K562 (cell line): Measurements from ENCODE around the gene INTS13.
"Not testable (repeated sequence)": the region's sequence is repeated elsewhere in the genome, so short reads cannot be mapped to it uniquely, and the experiment has no call there.

Experiments
- CREB1 ChIP-seq, 2 experiments: sonication (generic) in 1 of 2; formaldehyde crosslinking in 1 of 2; IDR thresholded peaks; 2 replicates each; pipeline versions ENCODE4 v1.6.1 to v1.8.0; 2012 to 2022; ENCODE audit warnings: inconsistent platforms in 1 of 2, mild to moderate bottlenecking in 1 of 2, missing genetic modification reagents in 1 of 2, moderate library complexity in 1 of 2
- EZH2 ChIP-seq: IDR thresholded peaks from 2 replicates; pipeline ENCODE4 v1.6.1; 2012; ENCODE audit warnings: low read depth, mild to moderate bottlenecking, inconsistent platforms, low read length, borderline replicate concordance
- FOXK1 ChIP-seq: sonication (generic); formaldehyde crosslinking; IDR thresholded peaks from 2 replicates; pipeline ENCODE4 v1.8.0; 2022; ENCODE audit warnings: missing genetic modification reagents, mild to moderate bottlenecking, borderline replicate concordance
- HNRNPUL1 ChIP-seq: fragments of 200-400 bp; formaldehyde crosslinking; IDR thresholded peaks from 2 replicates; pipeline ENCODE4 v1.6.1; 2017; ENCODE audit warnings: low read length
- KLF10 ChIP-seq: fragments of 250-450 bp; sonication (Bioruptor Pico); IDR thresholded peaks from 2 replicates; pipeline ENCODE4 v1.6.1; 2021; ENCODE audit warnings: matching md5 sums
- MTA1 ChIP-seq: fragments of 450-650 bp; IDR thresholded peaks from 2 replicates; pipeline ENCODE4 v1.6.1; 2017; ENCODE audit warnings: borderline replicate concordance
- SMARCC2 ChIP-seq: fragments of 450-650 bp; IDR thresholded peaks from 2 replicates; pipeline ENCODE4 v1.6.1; 2017; ENCODE audit warnings: antibody characterized with exemption, moderate library complexity, mild to moderate bottlenecking, low read depth
- TAF1 ChIP-seq: IDR thresholded peaks from 2 replicates; pipeline ENCODE4 v1.6.1; 2011; ENCODE audit warnings: mild to moderate bottlenecking, low read length, moderate library complexity; ENCODE audit not compliant: insufficient read depth, control insufficient read depth, severe bottlenecking; ENCODE audit errors: extremely low read depth
- ZC3H11A ChIP-seq: IDR thresholded peaks from 2 replicates; pipeline ENCODE4 v1.6.1; 2012; ENCODE audit warnings: low read depth, low read length, improper control_type of control experiment
- ZNF174 ChIP-seq: fragments of 250-450 bp; sonication (Bioruptor Pico); IDR thresholded peaks from 2 replicates; pipeline ENCODE4 v1.4.0; 2020; ENCODE audit warnings: mild to moderate bottlenecking
- ZNF24 ChIP-seq: fragments of 450-650 bp; IDR thresholded peaks from 2 replicates; pipeline ENCODE4 v1.6.1; 2016
- ZNF79 ChIP-seq: fragments of 250-450 bp; sonication (Bioruptor Pico); IDR thresholded peaks from 2 replicates; pipeline ENCODE4 v1.4.0; 2020; ENCODE audit warnings: low read depth, mild to moderate bottlenecking, moderate library complexity
- TF ChIP-seq, protein P1 (sequence below), 3 experiments: IDR thresholded peaks in 2 of 3; conservative IDR thresholded peaks in 1 of 3; 2 replicates each; pipeline ENCODE4 v1.5.1; 2011 to 2012; ENCODE audit warnings: low read length in 3 of 3, mild to moderate bottlenecking in 3 of 3, control low read depth in 2 of 3, improper control_type of control experiment in 1 of 3, inconsistent platforms in 1 of 3, low read depth in 1 of 3, mixed read lengths in 1 of 3, moderate library complexity in 1 of 3; ENCODE audit not compliant: insufficient read depth in 2 of 3
- TF ChIP-seq, protein P2 (sequence below): fragments of 250-450 bp; sonication (Bioruptor Pico); IDR thresholded peaks from 2 replicates; pipeline ENCODE4 v1.8.0; 2022; ENCODE audit warnings: moderate library complexity, mild to moderate bottlenecking, inconsistent platforms

DNA sequence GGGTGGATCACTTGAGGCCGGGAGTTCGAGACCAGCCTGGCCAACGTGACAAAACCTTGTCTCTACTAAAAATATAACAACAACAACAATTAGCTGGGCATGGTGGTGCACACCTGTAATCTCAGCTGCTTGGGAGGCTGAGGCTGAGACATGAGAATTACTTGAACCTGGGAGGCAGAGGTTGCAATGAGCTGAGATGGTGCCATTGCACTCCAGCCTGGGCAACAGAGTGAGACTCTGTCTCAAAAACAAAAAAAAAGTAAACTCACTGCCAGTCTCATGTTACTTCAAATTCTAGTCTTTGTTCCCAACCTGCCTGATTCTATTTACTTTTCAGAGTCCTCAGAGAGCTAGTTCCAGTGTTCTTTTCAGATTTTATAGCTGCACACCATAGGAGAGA is 75.0 kb downstream of the INTS13 start:
- TF ChIP-seq, protein P1, sequence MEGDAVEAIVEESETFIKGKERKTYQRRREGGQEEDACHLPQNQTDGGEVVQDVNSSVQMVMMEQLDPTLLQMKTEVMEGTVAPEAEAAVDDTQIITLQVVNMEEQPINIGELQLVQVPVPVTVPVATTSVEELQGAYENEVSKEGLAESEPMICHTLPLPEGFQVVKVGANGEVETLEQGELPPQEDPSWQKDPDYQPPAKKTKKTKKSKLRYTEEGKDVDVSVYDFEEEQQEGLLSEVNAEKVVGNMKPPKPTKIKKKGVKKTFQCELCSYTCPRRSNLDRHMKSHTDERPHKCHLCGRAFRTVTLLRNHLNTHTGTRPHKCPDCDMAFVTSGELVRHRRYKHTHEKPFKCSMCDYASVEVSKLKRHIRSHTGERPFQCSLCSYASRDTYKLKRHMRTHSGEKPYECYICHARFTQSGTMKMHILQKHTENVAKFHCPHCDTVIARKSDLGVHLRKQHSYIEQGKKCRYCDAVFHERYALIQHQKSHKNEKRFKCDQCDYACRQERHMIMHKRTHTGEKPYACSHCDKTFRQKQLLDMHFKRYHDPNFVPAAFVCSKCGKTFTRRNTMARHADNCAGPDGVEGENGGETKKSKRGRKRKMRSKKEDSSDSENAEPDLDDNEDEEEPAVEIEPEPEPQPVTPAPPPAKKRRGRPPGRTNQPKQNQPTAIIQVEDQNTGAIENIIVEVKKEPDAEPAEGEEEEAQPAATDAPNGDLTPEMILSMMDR (IDR thresholded peaks at IDR 0.05 in 2 of 3, conservative IDR thresholded peaks at IDR 0.05 in 1 of 3; ENCODE audit: insufficient read depth in 2 of 3, low read depth in 1 of 3, low read length in 3 of 3), result not testable (repeated sequence)
- TF ChIP-seq ZNF174 (CRISPR knock-in tag); TAF1; ZNF79; FOXK1 (CRISPR knock-in tag); MTA1; HNRNPUL1; ZNF24; EZH2; ZC3H11A; SMARCC2; KLF10; CREB1 (IDR thresholded peaks at IDR 0.05); CREB1 (CRISPR knock-in tag; IDR thresholded peaks at IDR 0.05): not testable (repeated sequence)
- TF ChIP-seq, protein P2, sequence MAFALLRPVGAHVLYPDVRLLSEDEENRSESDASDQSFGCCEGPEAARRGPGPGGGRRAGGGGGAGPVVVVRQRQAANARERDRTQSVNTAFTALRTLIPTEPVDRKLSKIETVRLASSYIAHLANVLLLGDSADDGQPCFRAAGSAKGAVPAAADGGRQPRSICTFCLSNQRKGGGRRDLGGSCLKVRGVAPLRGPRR, result not testable (repeated sequence)
